GM13977 (cell line): Measurements from ENCODE around the gene ALKBH6.

Experiments
- DNase-seq: peaks from one replicate; pipeline ENCODE4 v3.0.0; 2012; ENCODE audit warnings: low spot score
- in situ Hi-C: fragments of 300-500 bp; cut with MboI; formaldehyde crosslinking; loops from one replicate; pipeline ENCODE4 v1.12.0; 2022; ENCODE audit warnings: low sequenced_read_pairs, low pct_unique_long_range_greater_than_20kb, mixed read lengths, inconsistent platforms; ENCODE audit not compliant: unreplicated experiment
- TF ChIP-seq, protein P1 (sequence below): IDR thresholded peaks from 2 replicates; pipeline ENCODE4 v1.5.1; 2012; ENCODE audit warnings: mild to moderate bottlenecking, control low read depth; ENCODE audit not compliant: insufficient read depth; ENCODE audit errors: extremely low read depth, missing control alignments

ALKBH6 gene

DNA sequence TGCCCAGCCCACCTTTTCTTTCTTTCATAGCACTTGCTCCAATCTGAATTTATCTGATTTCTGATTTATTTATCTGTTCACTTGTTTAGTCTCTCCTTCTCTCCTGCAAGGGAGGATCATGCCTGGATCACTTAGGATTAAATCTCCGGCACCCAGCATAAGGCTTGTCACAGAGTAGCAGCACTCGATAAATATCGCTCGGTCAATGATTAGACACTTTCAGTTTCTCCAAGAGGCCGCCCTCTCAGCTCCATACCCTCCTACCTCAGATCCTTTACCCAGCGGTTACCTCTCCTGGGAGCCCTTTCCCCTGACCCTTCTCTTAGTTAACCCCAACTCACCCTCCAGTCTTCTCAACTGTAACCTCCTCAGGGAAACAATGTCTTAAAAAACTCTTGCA lies 17.3 kb upstream of the ALKBH6 start:
- TF ChIP-seq, protein P1, sequence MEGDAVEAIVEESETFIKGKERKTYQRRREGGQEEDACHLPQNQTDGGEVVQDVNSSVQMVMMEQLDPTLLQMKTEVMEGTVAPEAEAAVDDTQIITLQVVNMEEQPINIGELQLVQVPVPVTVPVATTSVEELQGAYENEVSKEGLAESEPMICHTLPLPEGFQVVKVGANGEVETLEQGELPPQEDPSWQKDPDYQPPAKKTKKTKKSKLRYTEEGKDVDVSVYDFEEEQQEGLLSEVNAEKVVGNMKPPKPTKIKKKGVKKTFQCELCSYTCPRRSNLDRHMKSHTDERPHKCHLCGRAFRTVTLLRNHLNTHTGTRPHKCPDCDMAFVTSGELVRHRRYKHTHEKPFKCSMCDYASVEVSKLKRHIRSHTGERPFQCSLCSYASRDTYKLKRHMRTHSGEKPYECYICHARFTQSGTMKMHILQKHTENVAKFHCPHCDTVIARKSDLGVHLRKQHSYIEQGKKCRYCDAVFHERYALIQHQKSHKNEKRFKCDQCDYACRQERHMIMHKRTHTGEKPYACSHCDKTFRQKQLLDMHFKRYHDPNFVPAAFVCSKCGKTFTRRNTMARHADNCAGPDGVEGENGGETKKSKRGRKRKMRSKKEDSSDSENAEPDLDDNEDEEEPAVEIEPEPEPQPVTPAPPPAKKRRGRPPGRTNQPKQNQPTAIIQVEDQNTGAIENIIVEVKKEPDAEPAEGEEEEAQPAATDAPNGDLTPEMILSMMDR: no peak
- DNase-seq: no peak
- in situ Hi-C loops: no loop called here

DNA sequence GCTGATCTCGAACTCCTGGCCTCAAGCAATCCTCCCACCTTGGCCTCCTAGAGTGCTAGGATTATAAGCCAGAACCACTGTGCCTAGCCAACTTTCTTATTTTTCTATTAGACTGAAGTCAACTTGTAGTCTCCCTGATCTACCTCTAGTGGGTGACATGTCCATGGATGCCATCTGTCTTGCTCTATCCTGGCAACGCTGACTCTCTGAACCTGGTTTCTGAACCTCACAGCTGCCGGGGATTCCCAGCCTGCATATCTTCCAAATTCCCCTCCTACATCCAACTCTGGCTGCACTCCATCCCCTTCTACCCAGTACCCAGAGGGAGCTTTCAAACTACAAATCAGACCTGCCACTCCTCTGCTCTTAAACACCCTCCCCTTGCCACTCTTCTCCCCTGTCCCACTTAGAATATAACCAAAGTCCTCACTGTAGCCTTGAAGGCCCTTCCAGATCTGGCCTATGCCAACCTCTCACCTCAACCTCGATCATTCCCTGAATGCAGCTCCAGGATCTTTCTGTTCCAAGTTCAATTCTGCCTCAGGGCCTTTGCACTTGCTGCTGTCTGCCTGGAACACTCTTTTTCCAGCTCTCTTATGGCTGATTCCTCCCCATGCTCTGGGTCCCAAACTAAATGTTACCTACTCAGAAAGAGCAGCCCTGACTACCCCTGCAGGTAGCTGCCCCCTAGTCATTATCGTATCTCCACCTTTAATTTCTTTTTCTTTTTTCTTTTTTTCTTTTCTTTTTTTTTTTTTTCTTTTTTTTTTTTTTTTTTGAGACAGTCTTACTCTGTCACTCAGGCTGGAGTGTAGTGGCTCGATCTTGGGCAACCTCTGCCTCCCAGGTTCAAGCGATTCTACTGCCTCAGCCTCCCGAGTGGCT lies 16.5 kb upstream of the ALKBH6 start:
- in situ Hi-C loops: no loop called here
- TF ChIP-seq, protein P1: no peak
- no peak for DNase-seq

DNA sequence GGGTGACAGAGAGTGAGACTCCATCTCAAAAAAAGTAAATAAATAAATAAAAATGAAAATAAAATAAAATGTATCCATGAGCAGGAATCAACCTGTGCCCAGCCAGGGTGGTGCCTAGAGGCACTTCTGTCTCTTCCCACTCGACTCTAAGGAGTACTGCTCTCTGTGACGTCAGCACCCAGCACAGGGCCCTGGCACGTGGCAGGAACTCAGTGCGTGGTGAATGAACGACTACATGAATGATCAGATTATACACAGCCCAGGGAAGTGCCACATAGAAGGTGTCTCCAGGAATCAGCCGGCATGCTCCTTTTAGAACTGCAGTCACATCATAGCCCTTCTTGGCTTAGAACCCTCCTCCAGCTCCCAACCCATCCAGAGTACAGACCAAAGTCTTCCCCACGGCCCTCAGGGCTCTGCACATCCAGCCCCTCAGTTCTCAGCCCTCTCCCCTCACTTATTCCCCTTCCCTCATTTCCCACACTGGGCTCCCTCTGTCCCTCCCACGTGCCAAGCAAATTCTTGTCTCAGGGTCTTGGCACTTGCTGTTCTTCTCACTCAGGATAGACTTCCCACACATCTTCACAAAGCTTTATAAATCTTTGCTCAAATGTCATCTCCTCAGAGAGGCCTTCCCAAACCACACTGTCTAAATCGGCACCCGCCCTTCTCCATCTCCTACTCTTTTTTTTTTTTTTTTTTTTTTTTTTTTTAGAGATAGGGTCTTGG lies 14.5 kb upstream of the ALKBH6 start:
- no peak for DNase-seq
- TF ChIP-seq, protein P1: no peak
- in situ Hi-C loops: no loop called here

- in situ Hi-C loops: no loop called here
- DNase-seq: no peak
- TF ChIP-seq, protein P1: no peak
Observed at GRCh38 chr19:36027696-36028095, 13.7 kb upstream of the ALKBH6 start.

GRCh38 chr19:36026091-36026876 lies 12.3 kb upstream of the ALKBH6 start:
- in situ Hi-C loops: no loop called here
- DNase-seq: no peak

GRCh38 chr19:36025541-36025940 lies 11.5 kb upstream of the ALKBH6 start:
- in situ Hi-C loops: no loop called here
- DNase-seq: no peak
- TF ChIP-seq, protein P1: no peak

More at GRCh38 chr19:36026091-36026876, 12.3 kb upstream of the ALKBH6 start:
- TF ChIP-seq, protein P1: no peak
